Skin of body (tissue), 2 donors: Measurements from ENCODE around the gene NCDN. TPM values are rescaled to one million over a fixed set of nuclear protein-coding genes. Genes with fewer than 3 reads are reported as not detected.

Experiments used
- DNase-seq: peaks from one replicate; lab custom pipeline; 2025; lab: John Stamatoyannopoulos, UW
- total RNA-seq: library from RNA; depleted of rRNA; stranded (reverse); fragments of >200 nt; gene quantifications from one replicate; pipeline ENCODE4 v1.2.3, GENCODE V29; 2014

Gene NCDN
- total RNA-seq, 1 donor from 2014 or later: 7.0 TPM

GRCh38 chr1:35589516-35590427 is 32.2 kb downstream of the NCDN start:
- DNase-seq: no peak

DNA sequence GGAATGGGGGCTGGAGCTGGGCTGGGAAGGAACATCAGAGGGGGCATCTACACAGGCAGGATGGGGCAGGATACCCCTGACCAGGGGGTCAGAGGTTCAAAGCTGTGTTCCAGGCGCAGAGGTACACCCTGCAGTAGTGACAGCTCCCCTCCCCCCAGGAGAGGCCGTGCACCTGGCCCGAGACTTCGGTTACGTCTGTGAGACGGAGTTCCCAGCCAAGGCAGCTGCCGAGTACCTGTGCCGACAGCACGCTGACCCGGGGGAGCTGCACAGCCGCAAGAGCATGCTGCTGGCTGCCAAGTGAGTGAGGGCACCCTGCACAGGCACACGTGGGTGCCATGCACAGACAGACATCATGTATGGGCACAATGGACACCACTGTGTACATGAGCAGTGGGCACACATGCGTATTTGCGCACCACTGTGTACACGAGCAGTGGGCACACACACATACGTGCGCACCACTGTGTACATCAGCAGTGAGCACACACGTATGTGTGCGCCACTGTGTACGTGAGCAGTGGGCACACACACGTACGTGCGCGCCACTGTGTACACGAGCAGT is 33.0 kb downstream of the NCDN start:
- DNase-seq: no peak

DNA sequence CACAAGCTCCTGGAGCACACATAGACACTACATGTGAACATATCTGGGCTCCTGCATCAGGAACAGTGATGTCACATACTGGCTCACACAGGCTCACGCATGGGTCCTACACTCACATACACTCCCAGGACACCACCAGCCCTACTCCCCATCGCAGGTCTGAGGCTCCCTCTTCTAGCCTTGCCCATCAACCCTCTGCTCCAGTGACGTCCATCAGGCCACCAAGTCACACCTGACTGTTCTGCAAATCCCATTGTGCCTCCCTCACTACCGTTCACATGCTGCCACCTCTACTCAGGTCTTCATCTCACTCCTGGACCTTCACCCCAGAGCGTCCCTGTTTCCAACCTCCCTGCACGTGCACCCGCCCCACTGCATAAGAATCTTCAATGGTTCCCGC is 33.6 kb downstream of the NCDN start:
- DNase-seq: no peak

GRCh38 chr1:35592991-35593769 is 35.6 kb downstream of the NCDN start:
- DNase-seq: no peak

DNA sequence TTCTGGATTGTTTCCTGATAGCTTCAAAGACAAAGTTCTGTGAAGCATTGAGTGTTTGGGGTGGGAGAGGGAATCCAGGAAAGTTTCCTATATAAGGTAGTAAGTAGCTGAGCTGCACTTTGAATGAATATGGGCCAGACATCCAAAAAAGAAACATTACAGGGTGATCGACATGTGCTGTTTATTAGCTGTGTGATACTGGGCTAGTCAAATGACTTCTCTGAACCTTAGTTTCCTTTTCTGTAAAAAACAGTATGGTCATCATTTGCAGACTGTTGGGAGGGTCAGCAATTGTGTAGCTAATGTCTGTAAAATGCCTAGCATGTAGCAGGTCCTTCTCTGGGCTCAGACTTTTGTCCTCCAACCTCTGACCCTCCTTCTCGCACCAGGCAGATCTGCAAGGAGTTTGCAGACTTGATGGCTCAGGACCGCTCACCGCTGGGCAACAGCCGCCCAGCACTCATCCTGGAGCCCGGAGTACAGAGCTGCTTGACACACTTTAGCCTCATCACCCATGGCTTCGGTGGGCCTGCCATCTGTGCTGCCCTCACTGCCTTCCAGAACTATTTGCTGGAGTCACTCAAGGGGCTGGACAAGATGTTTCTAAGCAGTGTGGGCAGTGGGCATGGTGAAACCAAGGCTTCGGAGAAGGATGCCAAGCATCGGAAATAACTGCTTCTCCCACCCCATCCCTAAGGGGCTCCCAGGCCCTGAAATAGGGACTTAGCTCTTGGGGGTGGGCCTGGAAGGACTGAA is 36.6 kb downstream of the NCDN start:
- DNase-seq: no peak

DNA sequence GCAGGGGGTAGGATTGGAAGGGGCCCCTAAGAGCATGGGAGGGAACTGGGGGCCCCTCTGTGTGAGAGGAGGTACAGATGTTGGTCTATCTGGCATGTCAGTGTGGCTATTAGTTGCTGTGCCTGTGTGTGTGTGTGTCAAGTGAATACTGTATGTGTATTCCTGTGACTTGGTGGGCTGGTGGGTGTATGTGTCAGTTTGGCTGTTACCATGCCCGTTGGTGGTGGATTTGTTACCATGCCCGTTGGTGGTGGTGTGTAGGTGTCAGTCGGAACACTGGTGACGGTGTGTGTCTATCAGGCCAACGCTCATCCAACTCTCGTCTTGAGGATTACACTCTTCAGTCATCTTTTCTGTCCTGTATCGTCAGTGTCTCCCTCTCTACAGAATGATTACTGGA is 38.1 kb downstream of the NCDN start:
- no peak for DNase-seq

- no peak for DNase-seq
Measured at GRCh38 chr1:35597870-35598269, 40.3 kb downstream of the NCDN start.

DNA sequence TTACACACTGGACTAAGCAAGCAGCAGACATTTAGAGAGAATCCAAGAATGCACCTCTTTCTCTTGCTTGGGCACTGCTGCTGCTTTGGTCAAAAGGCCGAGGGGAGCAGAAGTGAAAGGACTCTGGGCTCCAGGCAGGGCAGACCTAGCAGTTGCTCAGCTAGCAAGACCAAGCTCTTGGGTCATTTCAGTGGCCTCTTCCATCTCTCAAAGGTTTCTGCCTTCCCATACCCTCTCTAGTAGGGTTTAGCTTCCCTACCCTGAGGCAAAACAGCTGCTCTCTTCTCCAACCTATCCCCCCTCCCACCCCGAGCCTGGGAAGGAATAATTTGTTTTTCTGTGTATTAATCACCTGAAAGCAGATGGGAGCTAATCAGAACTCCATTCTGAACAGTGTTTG is 41.3 kb downstream of the NCDN start:
- no peak for DNase-seq

- DNase-seq: no peak
Measured at GRCh38 chr1:35599411-35599810, 41.8 kb downstream of the NCDN start.

DNA sequence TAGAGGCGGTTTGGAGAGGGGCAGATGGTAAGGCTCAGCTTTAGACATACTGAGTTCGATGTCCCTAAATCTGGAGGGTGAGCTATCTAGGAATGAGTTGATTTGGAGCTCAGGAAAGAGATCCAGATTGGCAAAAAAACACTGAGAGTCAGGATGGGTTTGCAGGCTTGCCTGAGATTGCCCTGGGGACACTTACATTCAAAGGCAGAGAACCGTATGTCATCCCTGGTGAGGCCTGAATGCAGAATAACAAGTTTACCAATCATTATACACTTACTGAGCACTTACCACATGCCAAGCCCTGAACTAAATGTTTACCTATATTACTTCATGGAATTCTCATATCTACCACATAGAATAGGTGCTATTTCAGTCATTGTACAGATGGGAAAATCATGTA is 43.0 kb downstream of the NCDN start:
- no peak for DNase-seq

DNA sequence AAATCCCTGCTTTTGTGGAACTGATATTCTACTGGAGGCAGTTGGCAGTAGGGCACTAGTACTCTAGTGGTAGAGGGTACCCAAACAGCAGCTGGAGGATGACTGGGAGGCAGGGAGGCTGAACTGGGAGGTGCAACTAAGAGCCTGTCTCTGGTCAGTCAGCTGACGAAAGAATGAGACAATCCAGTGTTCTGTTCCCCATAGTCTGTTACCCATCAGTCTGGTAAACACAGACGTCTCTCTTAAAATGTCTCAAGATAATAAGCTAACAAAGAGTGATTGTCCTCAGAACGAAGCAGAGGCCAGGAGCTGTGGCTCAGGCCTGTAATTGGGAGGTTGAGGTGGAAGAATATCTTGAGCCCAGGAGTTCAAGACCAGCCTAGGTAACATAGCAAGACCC is 45.9 kb downstream of the NCDN start:
- DNase-seq: no peak

DNA sequence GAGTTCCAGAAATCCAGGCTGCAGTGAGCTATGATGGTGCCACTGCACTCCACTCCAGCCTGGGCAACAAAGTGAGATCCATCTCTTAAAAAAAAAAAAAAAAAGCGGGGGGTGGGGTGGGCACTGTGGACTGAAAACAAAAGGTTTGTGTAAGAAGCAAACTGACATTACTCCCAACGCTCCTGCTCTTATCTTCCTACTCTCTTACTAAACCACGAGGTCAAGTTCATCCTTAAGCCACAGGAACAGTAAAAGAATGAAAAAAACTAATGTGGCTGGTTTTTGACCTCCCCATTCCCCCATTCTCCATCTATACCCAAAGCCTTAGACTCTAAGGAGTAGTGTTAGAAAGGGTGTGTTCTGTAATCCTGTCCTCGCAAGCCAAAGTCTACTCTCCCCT is 46.3 kb downstream of the NCDN start:
- no peak for DNase-seq

- DNase-seq: no peak
Measured at GRCh38 chr1:35605071-35605866, 47.7 kb downstream of the NCDN start.

DNA sequence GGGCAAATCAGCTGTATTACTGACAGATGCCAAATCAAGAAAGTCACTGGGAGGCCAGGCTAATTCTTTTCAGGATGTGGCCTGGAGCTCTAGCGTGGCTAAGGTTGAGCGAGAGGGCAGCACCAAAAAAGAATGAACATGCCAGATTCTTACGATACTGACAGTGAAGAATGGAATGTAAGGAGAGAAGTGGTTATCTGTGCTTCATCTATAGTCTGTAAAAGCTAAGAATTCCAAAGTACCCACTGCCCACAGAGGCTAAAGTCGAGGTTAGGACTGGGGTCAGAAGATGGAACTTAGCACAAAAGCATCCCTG is 48.2 kb downstream of the NCDN start:
- no peak for DNase-seq

- no peak for DNase-seq
Measured at GRCh38 chr1:35611655-35612054, 54.1 kb downstream of the NCDN start.

GRCh38 chr1:35615440-35615839 is 57.8 kb downstream of the NCDN start:
- no peak for DNase-seq

Other genes starting within 250 kb of the NCDN start
- 36.4 TPM for gene KIAA0319L, start 396 bp upstream of the NCDN start, total RNA-seq
- 0.59 TPM for gene TFAP2E, start 15.5 kb downstream of the NCDN start, total RNA-seq
- 15.1 TPM for gene PSMB2, start 83.7 kb downstream of the NCDN start, total RNA-seq
- gene C1orf216, start 161.1 kb downstream of the NCDN start, total RNA-seq: 9.2 TPM
- 9.9 TPM for gene CLSPN, start 212.2 kb downstream of the NCDN start, total RNA-seq